Keratinocyte (primary cell): ENCODE results near the gene S100A9.

Experiments
- EZH2 ChIP-seq: IDR thresholded peaks from one replicate; pipeline ENCODE4 v1.6.1; 2012; ENCODE audit warnings: inconsistent platforms, mild to moderate bottlenecking, low read length, moderate library complexity
- TF ChIP-seq, protein P1 (sequence below), 3 experiments: IDR thresholded peaks in 1 of 3; conservative IDR thresholded peaks in 1 of 3; optimal IDR thresholded peaks in 1 of 3; 2 replicates in 2 of 3; 3 replicates in 1 of 3; pipeline versions ENCODE3 to v1.5.1; 2011; ENCODE audit warnings: low read length in 3 of 3, mild to moderate bottlenecking in 3 of 3, moderate library complexity in 2 of 3, control low read depth in 1 of 3, inconsistent platforms in 1 of 3; ENCODE audit not compliant: insufficient read depth in 2 of 3; ENCODE audit errors: extremely low read depth in 1 of 3

GRCh38 chr1:153393926-153394325 is 36.3 kb downstream of the S100A9 start:
- TF ChIP-seq, protein P1, sequence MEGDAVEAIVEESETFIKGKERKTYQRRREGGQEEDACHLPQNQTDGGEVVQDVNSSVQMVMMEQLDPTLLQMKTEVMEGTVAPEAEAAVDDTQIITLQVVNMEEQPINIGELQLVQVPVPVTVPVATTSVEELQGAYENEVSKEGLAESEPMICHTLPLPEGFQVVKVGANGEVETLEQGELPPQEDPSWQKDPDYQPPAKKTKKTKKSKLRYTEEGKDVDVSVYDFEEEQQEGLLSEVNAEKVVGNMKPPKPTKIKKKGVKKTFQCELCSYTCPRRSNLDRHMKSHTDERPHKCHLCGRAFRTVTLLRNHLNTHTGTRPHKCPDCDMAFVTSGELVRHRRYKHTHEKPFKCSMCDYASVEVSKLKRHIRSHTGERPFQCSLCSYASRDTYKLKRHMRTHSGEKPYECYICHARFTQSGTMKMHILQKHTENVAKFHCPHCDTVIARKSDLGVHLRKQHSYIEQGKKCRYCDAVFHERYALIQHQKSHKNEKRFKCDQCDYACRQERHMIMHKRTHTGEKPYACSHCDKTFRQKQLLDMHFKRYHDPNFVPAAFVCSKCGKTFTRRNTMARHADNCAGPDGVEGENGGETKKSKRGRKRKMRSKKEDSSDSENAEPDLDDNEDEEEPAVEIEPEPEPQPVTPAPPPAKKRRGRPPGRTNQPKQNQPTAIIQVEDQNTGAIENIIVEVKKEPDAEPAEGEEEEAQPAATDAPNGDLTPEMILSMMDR (optimal IDR thresholded peaks at IDR 0.05 in 1 of 3, IDR thresholded peaks at IDR 0.05 in 1 of 3, conservative IDR thresholded peaks at IDR 0.05 in 1 of 3; ENCODE audit: extremely low read depth in 1 of 3, insufficient read depth in 2 of 3, low read length in 3 of 3): peak in 1 of 3 experiments; percentile 4
- no peak for TF ChIP-seq EZH2
